HepG2 (cell line): ENCODE results near the gene TUBB. TPM values are rescaled to one million over a fixed set of nuclear protein-coding genes. Genes with fewer than 3 reads are reported as not detected.

Source experiments
- CEBPG ChIP-seq: IDR thresholded peaks from 2 replicates; pipeline ENCODE4 v1.6.1; 2016
- CEBPZ ChIP-seq: IDR thresholded peaks from 2 replicates; pipeline ENCODE4 v1.6.1; 2012; ENCODE audit warnings: low read length, improper control_type of control experiment
- ERF ChIP-seq: IDR thresholded peaks from 2 replicates; pipeline ENCODE4 v1.6.1; 2018; ENCODE audit warnings: missing biosample characterization, missing genetic modification reagents
- FOXK2 ChIP-seq: fragments of 450-650 bp; IDR thresholded peaks from 2 replicates; pipeline ENCODE4 v1.6.1; 2016
- HOMEZ ChIP-seq: IDR thresholded peaks from 2 replicates; pipeline ENCODE4 v1.6.1; 2016; ENCODE audit warnings: low read depth
- KDM4B ChIP-seq: sonication (generic); formaldehyde crosslinking; IDR thresholded peaks from 2 replicates; pipeline ENCODE4 v1.4.0; 2020; ENCODE audit warnings: missing genetic modification reagents
- PHF5A ChIP-seq: IDR thresholded peaks from one replicate; pipeline ENCODE4 v1.6.1; 2018; ENCODE audit warnings: low read depth, missing genetic modification reagents; ENCODE audit not compliant: unreplicated experiment
- PRDM15 ChIP-seq: sonication (generic); formaldehyde crosslinking; IDR thresholded peaks from 2 replicates; pipeline ENCODE4 v1.4.0; 2020; ENCODE audit warnings: missing genetic modification reagents
- REL ChIP-seq: sonication (generic); formaldehyde crosslinking; conservative IDR thresholded peaks from 2 replicates; pipeline ENCODE4 v1.8.0; 2022; ENCODE audit warnings: mild to moderate bottlenecking, missing genetic modification reagents, moderate library complexity
- RELA ChIP-seq: sonication (generic); formaldehyde crosslinking; IDR thresholded peaks from 2 replicates; pipeline ENCODE4 v1.4.0; 2020; ENCODE audit warnings: missing genetic modification reagents
- RFX3 ChIP-seq: IDR thresholded peaks from 2 replicates; pipeline ENCODE4 v1.6.1; 2016; ENCODE audit warnings: missing biosample characterization, missing genetic modification reagents
- RFXANK ChIP-seq: IDR thresholded peaks from 2 replicates; pipeline ENCODE4 v1.6.1; 2016
- SIX1 ChIP-seq: sonication (generic); formaldehyde crosslinking; IDR thresholded peaks from 2 replicates; pipeline ENCODE4 v1.4.0; 2020; ENCODE audit warnings: missing genetic modification reagents, borderline replicate concordance
- SRSF1 ChIP-seq: fragments of 200-400 bp; formaldehyde crosslinking; optimal IDR thresholded peaks from 2 replicates; pipeline ENCODE3; 2017; ENCODE audit warnings: mild to moderate bottlenecking, low read depth, low read length, moderate library complexity
- TFDP2 ChIP-seq: sonication (generic); formaldehyde crosslinking; IDR thresholded peaks from 2 replicates; pipeline ENCODE4 v1.4.0; 2020; ENCODE audit warnings: missing genetic modification reagents
- ZKSCAN1 ChIP-seq: fragments of 150-350 bp; IDR thresholded peaks from 2 replicates; pipeline ENCODE4 v1.6.1; 2014; ENCODE audit warnings: low read length
- ZNF251 ChIP-seq: sonication (generic); formaldehyde crosslinking; IDR thresholded peaks from 2 replicates; pipeline ENCODE4 v1.9.0; 2021; ENCODE audit warnings: mild to moderate bottlenecking, missing genetic modification reagents
- ZNF383 ChIP-seq: sonication (generic); formaldehyde crosslinking; IDR thresholded peaks from 2 replicates; pipeline ENCODE4 v1.4.0; 2020; ENCODE audit warnings: missing genetic modification reagents, mild to moderate bottlenecking, borderline replicate concordance
- ZNF567 ChIP-seq: sonication (generic); formaldehyde crosslinking; IDR thresholded peaks from 2 replicates; pipeline ENCODE4 v1.8.1; 2023; ENCODE audit warnings: mild to moderate bottlenecking, missing genetic modification reagents, borderline replicate concordance
- ZSCAN22 ChIP-seq: sonication (generic); formaldehyde crosslinking; IDR thresholded peaks from 2 replicates; pipeline ENCODE4 v1.4.0; 2020; ENCODE audit warnings: mild to moderate bottlenecking, missing genetic modification reagents
- polyA plus RNA-seq, 8 experiments: library from polyadenylated mRNA; depleted of rRNA in 3 of 8; stranded (reverse) in 7 of 8; unstranded in 1 of 8; fragments of >200 nt; fragmentation: Illumina TruSeq in 4 of 8; extraction: Trizol in 4 of 8; gene quantifications; 2 replicates each; pipeline versions ENCODE4 v1.2.1 to v1.2.3, GENCODE V29; 2011 to 2016; ENCODE audit warnings: low read depth in 4 of 8, missing spikeins in 1 of 8, mixed read lengths in 1 of 8; ENCODE audit not compliant: insufficient read depth in 1 of 8
- total RNA-seq, 5 experiments: library from RNA; depleted of rRNA; stranded (reverse); fragments of >200 nt; fragmentation: Illumina TruSeq; extraction: Trizol; gene quantifications; 2 replicates each; pipeline ENCODE4 v1.2.3, GENCODE V29; 2016; ENCODE audit warnings: low read depth in 1 of 5

Gene TUBB
- total and polyA plus RNA-seq, 2 of the 13 experiments (the other 11 are each of a cell fraction or from before 2014, with no cell fraction given): 911 to 1,163 TPM

- TF ChIP-seq CEBPZ (no peak), PHF5A (peak; percentile 56), RFX3 (CRISPR knock-in tag) (no peak), CEBPG (peak; percentile 94), HOMEZ (CRISPR knock-in tag) (peak; percentile 75), ZNF383 (CRISPR knock-in tag) (no peak), KDM4B (0 out of 2 replicates have a peak, but pooled peaks have one; percentile 33), REL (CRISPR knock-in tag) (no peak; the same call in 1 of the 2 replicates), RELA (peak; percentile 34; the same call in 1 of the 2 replicates), SIX1 (CRISPR knock-in tag) (peak; percentile 90; the same call in 1 of the 2 replicates), RFXANK (CRISPR knock-in tag) (no peak; the same call in 1 of the 2 replicates), SRSF1 (no peak), ERF (CRISPR knock-in tag) (peak; percentile 91), ZSCAN22 (CRISPR knock-in tag) (no peak), PRDM15 (no peak; the same call in 1 of the 2 replicates), ZNF567 (CRISPR knock-in tag) (no peak; the same call in 1 of the 2 replicates), TFDP2 (CRISPR knock-in tag) (peak; percentile 49; the same call in 1 of the 2 replicates), ZKSCAN1 (no peak), ZNF251 (CRISPR knock-in tag) (no peak), FOXK2 (peak; percentile 93)
These were observed 43.7 kb downstream of the TUBB start (continued) for GRCh38 chr6:30763618-30764489.
